Breast epithelium (tissue), 3 donors: Measurements from ENCODE around the gene UTP18.

ENCODE experiments used
- POLR2AphosphoS5 ChIP-seq, 3 donors: sonication (generic); formaldehyde crosslinking; IDR thresholded peaks; one replicate each; pipeline ENCODE4 v1.6.1; 2017; ENCODE audit warnings: antibody characterized with exemption in 3 of 3
- TF ChIP-seq, protein P1 (sequence below), 3 donors: fragments of 450-650 bp; IDR thresholded peaks; one replicate each; pipeline ENCODE4 v1.5.1; 2016 to 2017; ENCODE audit warnings: antibody characterized with exemption in 3 of 3, mild to moderate bottlenecking in 3 of 3, moderate library complexity in 3 of 3

DNA sequence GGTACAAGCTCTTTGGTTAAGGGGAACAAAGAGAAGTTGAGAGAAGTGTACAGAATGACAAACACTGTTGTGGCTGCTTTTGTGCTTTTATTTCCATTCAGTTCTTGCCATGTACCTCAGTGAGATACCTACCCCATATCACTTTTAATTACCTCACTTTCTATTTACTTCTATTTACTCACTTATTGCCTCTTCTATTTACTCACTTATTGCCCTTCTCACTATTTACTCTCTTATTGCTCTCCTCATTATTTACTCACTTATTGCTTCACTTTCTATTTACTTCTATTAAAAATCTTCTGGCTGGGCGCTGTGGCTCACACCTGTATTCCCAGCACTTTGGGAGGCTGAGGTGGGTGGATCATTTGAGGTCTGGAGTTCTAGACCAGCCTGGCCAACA lies 42.4 kb upstream of the UTP18 start:
- TF ChIP-seq, protein P1, sequence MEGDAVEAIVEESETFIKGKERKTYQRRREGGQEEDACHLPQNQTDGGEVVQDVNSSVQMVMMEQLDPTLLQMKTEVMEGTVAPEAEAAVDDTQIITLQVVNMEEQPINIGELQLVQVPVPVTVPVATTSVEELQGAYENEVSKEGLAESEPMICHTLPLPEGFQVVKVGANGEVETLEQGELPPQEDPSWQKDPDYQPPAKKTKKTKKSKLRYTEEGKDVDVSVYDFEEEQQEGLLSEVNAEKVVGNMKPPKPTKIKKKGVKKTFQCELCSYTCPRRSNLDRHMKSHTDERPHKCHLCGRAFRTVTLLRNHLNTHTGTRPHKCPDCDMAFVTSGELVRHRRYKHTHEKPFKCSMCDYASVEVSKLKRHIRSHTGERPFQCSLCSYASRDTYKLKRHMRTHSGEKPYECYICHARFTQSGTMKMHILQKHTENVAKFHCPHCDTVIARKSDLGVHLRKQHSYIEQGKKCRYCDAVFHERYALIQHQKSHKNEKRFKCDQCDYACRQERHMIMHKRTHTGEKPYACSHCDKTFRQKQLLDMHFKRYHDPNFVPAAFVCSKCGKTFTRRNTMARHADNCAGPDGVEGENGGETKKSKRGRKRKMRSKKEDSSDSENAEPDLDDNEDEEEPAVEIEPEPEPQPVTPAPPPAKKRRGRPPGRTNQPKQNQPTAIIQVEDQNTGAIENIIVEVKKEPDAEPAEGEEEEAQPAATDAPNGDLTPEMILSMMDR (IDR thresholded peaks at IDR 0.05) = no peak
- no peak for TF ChIP-seq POLR2AphosphoS5 (IDR thresholded peaks at IDR 0.05)
